Breast epithelium (tissue), 4 donors: ENCODE results near the gene C3orf18. TPM values are rescaled to one million over a fixed set of nuclear protein-coding genes. Genes with fewer than 3 reads are reported as not detected.
A peak's percentile ranks its signal among the peaks of the same experiment; 100 is the strongest.

Source experiments
- DNase-seq, 2 donors: peaks; one replicate each; pipeline ENCODE4 v3.0.0-alpha.2; 2019; ENCODE audit warnings: low spot score in 2 of 2
- H3K27ac ChIP-seq, 2 donors: fragments of 200-600 bp; sonication (generic) in 1 of 2; one replicate each; pipeline ENCODE4 v1.5.1; 2016 to 2019; ENCODE audit warnings: mild to moderate bottlenecking in 1 of 2
- H3K27me3 ChIP-seq, 2 donors: fragments of 200-600 bp; sonication (generic) in 1 of 2; one replicate each; pipeline versions ENCODE4 v1.5.1 to v1.6.0; 2017 to 2019; ENCODE audit warnings: control low read depth in 1 of 2, mild to moderate bottlenecking in 1 of 2
- H3K36me3 ChIP-seq: fragments of 200-600 bp; one replicate; pipeline ENCODE4 v1.5.1; 2019
- H3K4me1 ChIP-seq, 2 donors: fragments of 200-600 bp; sonication (generic); one replicate each; pipeline ENCODE4 v1.5.1; 2016 to 2019; ENCODE audit warnings: control low read depth in 1 of 2
- H3K4me3 ChIP-seq, 3 donors: fragments of 200-600 bp; sonication (generic); 1 replicate in 2 of 3; 2 replicates in 1 of 3; pipeline ENCODE4 v1.5.1; 2016 to 2019; ENCODE audit warnings: mild to moderate bottlenecking in 3 of 3, moderate library complexity in 2 of 3
- H3K9me3 ChIP-seq, 2 donors: fragments of 200-600 bp; sonication (generic) in 1 of 2; one replicate each; pipeline ENCODE4 v1.5.1; 2016 to 2019; ENCODE audit warnings: control low read depth in 1 of 2
- POLR2A ChIP-seq: fragments of 450-650 bp; IDR thresholded peaks from one replicate; pipeline ENCODE4 v1.6.1; 2016; ENCODE audit warnings: antibody characterized with exemption, mild to moderate bottlenecking, moderate library complexity
- POLR2AphosphoS5 ChIP-seq, 3 donors: sonication (generic); formaldehyde crosslinking; IDR thresholded peaks; one replicate each; pipeline ENCODE4 v1.6.1; 2017; ENCODE audit warnings: antibody characterized with exemption in 3 of 3
- intact Hi-C: fragments of 100-400 bp; cut with DNase I; formaldehyde crosslinking; loops from one replicate; pipeline ENCODE4 v1.15.1; 2023; ENCODE audit warnings: low total_unique reads
- total RNA-seq, 3 donors: library from RNA; depleted of rRNA; stranded (reverse); fragments of >200 nt; gene quantifications; one replicate each; pipeline ENCODE4 v1.1.0, GENCODE V29; 2016
- TF ChIP-seq, protein P1 (sequence below), 3 donors: fragments of 450-650 bp; IDR thresholded peaks; one replicate each; pipeline ENCODE4 v1.5.1; 2016 to 2017; ENCODE audit warnings: antibody characterized with exemption in 3 of 3, mild to moderate bottlenecking in 3 of 3, moderate library complexity in 3 of 3

C3orf18 gene
- total RNA-seq, 3 donors from 2014 or later: 10.7 to 16.8 (median 15.1) TPM

DNA sequence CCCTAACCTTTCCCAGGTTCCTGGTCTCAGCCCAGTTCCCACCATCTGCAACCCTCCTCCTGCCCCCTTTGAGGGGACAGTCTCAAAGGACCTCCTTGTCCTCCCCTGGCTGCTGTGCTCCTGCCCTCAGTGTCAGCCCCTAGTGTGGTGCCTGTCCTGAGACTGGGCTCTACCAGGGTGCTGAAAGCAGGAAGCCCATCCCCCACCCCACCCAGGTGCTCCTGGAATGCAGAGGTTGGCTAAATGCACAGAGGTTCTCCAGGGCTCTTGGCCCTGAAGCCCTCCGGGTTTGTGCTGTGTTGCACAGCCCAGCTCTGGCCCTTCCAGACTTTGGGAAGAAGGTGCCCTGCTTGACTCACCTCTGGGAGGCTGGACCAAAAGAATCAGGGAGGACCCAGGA lies 21.8 kb downstream of the C3orf18 start:
- H3K27ac ChIP-seq: no peak overlapping the region
- TF ChIP-seq, protein P1, sequence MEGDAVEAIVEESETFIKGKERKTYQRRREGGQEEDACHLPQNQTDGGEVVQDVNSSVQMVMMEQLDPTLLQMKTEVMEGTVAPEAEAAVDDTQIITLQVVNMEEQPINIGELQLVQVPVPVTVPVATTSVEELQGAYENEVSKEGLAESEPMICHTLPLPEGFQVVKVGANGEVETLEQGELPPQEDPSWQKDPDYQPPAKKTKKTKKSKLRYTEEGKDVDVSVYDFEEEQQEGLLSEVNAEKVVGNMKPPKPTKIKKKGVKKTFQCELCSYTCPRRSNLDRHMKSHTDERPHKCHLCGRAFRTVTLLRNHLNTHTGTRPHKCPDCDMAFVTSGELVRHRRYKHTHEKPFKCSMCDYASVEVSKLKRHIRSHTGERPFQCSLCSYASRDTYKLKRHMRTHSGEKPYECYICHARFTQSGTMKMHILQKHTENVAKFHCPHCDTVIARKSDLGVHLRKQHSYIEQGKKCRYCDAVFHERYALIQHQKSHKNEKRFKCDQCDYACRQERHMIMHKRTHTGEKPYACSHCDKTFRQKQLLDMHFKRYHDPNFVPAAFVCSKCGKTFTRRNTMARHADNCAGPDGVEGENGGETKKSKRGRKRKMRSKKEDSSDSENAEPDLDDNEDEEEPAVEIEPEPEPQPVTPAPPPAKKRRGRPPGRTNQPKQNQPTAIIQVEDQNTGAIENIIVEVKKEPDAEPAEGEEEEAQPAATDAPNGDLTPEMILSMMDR (IDR thresholded peaks at IDR 0.05): no peak
- no peak for TF ChIP-seq POLR2AphosphoS5 (IDR thresholded peaks at IDR 0.05)
- TF ChIP-seq POLR2A: no peak
- no peak for DNase-seq

DNA sequence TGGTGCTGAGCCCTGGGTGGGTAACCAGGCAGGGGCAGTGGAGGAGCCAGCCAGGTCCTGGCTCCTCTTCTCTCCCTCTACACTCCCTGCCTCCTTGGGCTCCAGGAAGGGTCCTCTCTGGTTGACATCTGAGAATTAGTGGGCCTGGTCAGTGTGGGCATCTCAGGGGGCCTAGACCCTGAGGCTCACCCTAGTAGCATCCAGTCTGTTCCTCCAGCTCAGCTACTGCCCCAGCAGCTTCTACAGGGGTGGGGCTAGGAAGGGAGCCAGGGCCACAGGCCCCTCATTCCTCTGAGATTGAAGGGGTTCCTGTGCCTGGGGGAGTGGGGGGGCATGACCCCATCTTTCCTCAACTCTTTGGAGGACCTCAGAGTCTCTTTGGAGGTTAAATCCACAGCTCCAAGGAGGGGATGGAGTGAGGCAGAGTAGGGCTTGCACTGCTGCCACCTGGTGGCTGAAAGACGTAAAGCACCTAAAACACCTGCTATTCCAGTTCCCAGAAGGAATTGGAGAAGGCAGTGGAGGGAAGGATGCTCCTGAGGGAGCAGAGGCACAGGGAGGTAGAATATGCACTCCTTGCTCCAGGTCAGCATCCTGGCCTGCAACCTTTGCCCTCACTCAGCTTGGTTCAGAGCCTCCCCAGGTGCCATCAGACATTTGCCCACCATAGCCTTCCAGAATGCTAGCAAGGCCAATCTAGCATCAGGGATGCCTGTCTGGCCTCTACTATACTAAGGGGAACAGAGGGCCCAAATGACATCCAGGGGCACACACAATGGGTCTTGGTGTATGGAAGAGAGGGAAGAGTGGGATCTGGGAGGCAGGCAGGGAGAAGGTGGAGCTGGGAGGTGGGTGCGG lies 25.1 kb downstream of the C3orf18 start:
- Histone ChIP-seq H3K27ac (no peak overlapping the region), H3K9me3 (no peaks in the 10 kb centered on the region), H3K36me3 (no peaks in the 10 kb centered on the region), H3K4me1 (no peaks in the 10 kb centered on the region), H3K27me3 (no peaks in the 10 kb centered on the region), H3K4me3 (no peak overlapping the region)
- peak; percentile 60 to 78 for DNase-seq
- intact Hi-C loops: no loop called here
- TF ChIP-seq POLR2AphosphoS5 (IDR thresholded peaks at IDR 0.05): no peak
- TF ChIP-seq, protein P1 (IDR thresholded peaks at IDR 0.05): peak; percentile 81 to 88 (median 83)

More for the DNA sequence above, 21.8 kb downstream of the C3orf18 start:
- Histone ChIP-seq H3K4me1 (no peaks in the 10 kb centered on the region), H3K4me3 (no peak overlapping the region), H3K36me3 (no peaks in the 10 kb centered on the region), H3K27me3 (no peaks in the 10 kb centered on the region), H3K9me3 (no peaks in the 10 kb centered on the region)
- intact Hi-C loops: no loop called here

DNA sequence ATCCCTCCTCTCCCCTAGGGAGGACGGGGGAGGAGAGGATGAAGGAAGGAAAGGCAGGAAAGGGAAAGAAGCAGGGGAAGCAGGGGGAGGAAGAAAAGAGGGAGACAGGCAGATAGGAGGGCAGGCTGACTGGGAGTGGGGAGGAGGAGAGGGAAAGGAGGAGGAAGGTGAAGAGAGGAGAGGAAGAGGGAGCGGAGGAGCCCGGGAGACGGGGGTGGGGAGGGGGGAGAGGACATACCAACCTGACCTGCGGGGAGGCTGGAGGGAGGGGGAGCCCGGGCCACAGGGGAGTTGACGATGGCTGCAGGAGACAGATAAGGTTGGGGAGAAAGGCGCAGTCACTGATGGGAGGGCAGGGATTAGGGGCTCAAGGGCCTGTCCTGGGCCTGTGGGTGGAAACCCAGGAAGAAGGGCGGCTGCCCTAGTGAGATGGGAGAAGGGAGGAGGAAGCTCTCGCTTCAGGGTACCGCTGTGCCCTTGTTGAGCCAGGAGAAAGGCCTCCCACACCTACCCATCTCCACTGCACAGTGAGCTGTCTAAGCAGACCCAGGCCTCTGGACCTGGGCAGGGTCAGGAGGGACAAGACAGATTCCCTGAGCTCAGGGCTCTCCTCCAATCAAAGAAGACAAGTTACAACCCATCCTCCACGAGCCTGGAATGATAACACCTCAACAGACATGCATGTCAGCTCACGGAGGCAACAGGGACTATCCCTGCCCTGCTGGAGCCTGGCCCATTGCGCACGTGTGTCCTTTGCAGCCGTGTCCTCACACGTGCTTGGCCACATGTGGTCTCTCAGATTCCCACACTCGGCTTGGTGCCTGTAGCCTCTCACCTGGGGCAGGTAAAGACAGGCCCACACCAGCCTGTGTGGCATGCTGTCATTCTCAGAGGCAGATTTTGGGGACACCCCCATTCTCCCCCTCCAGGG lies 27.9 kb downstream of the C3orf18 start:
- H3K4me1 ChIP-seq: no peaks in the 10 kb centered on the region
- H3K36me3 ChIP-seq: no peaks in the 10 kb centered on the region
- H3K27ac ChIP-seq: no peak overlapping the region
- TF ChIP-seq POLR2A (no peak), POLR2AphosphoS5 (IDR thresholded peaks at IDR 0.05) (no peak)
- TF ChIP-seq, protein P1 (IDR thresholded peaks at IDR 0.05): no peak
- intact Hi-C loops: no loop called here
- H3K27me3 ChIP-seq: no peaks in the 10 kb centered on the region
- peak in 1 of 2 donors; percentile 65 for DNase-seq
- no peaks in the 10 kb centered on the region for H3K9me3 ChIP-seq
- no peak overlapping the region for H3K4me3 ChIP-seq

DNA sequence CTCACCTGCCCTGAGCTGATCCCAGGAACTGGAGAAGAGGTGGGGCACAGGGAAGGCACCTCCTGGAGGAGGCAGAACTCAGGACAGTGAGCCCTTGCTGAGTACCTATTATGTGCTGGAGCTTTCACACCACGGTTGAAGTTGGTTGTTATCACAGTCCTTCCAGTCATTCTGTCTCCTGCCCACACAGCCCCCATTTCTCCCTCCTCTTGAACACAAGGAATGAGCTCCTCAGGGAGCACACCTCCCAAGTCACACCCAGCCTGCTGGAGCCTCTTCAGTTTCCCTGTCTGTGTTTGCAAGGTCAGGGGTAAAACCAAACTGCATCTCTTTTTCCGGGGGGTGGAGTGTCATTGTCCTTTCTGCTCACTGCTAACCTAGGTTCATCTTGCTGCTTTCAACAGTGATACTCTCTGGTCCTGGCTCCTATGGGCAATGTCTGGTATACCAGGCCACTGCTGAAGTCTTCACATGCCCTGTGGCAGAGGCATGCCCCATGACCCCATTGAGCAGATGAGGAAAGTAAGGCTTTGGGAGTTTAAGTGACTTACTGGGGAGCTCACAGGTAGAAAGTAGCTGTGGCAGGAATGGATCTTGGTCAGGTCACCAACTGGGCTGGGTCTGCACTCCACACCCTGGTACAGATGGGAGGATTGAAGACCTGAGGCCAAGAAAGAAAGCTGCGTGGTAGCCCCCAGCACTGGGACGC lies 30.0 kb downstream of the C3orf18 start:
- Histone ChIP-seq H3K27ac (no peak overlapping the region), H3K9me3 (no peaks in the 10 kb centered on the region), H3K36me3 (no peaks in the 10 kb centered on the region), H3K4me3 (no peak overlapping the region), H3K27me3 (no peaks in the 10 kb centered on the region), H3K4me1 (no peaks in the 10 kb centered on the region)
- intact Hi-C loops: no loop called here
- TF ChIP-seq POLR2A: no peak
- TF ChIP-seq, protein P1 (IDR thresholded peaks at IDR 0.05): no peak
- TF ChIP-seq POLR2AphosphoS5 (IDR thresholded peaks at IDR 0.05): no peak
- no peak for DNase-seq
